A673 (cell line): ENCODE measurements around the gene CHMP1A.

Experiments
- EZH2 ChIP-seq: fragments of 200-600 bp; sonication (generic); IDR thresholded peaks from 2 replicates; pipeline ENCODE4 v1.6.1; 2017; ENCODE audit warnings: borderline replicate concordance, low read depth, mild to moderate bottlenecking, mixed read lengths, antibody characterized with exemption, low read length; ENCODE audit not compliant: poor library complexity, severe bottlenecking
- TF ChIP-seq, protein P1 (sequence below): fragments of 300-800, 200-600 bp; sonication (generic); conservative IDR thresholded peaks from 2 replicates; pipeline ENCODE4 v1.5.1; 2017; ENCODE audit warnings: low read depth, mild to moderate bottlenecking, antibody characterized with exemption, low read length, moderate library complexity, mixed read lengths

DNA sequence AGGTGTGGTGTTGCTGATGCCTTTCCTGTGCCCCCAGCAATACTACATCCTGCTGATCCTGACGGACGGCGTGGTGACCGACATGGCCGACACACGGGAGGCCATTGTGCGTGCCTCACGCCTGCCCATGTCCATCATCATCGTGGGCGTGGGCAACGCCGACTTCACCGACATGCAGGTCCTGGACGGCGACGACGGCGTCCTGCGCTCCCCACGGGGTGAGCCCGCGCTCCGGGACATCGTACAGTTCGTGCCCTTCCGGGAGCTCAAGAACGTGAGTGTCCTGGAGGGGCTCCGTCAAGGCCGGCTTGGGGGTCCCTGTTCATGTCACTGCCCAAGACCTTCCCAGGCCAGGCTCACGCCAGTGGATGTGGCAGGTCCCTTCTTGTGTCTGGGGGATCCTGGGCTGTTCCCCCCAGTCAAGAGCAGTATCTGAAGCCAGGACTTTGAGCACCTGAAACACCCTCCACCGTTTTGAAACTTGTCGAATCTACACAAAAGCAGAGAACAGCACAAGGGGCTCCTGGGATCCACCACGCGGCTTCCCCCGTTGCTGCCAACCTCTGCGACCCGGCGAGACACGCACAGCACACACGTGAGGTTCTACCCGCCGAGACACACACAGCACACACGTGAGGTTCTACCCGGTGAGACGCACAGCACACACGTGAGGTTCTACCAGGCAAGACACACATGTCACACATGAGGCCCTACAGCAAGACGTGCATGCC, 62.0 kb downstream of the CHMP1A start:
- no peak for TF ChIP-seq EZH2
- TF ChIP-seq, protein P1, sequence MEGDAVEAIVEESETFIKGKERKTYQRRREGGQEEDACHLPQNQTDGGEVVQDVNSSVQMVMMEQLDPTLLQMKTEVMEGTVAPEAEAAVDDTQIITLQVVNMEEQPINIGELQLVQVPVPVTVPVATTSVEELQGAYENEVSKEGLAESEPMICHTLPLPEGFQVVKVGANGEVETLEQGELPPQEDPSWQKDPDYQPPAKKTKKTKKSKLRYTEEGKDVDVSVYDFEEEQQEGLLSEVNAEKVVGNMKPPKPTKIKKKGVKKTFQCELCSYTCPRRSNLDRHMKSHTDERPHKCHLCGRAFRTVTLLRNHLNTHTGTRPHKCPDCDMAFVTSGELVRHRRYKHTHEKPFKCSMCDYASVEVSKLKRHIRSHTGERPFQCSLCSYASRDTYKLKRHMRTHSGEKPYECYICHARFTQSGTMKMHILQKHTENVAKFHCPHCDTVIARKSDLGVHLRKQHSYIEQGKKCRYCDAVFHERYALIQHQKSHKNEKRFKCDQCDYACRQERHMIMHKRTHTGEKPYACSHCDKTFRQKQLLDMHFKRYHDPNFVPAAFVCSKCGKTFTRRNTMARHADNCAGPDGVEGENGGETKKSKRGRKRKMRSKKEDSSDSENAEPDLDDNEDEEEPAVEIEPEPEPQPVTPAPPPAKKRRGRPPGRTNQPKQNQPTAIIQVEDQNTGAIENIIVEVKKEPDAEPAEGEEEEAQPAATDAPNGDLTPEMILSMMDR: no peak
